GM12875 (cell line): Measurements from ENCODE around the gene NET1.

Experiments
- H3K4me3 ChIP-seq: one replicate; pipeline ENCODE4 v1.5.1; 2011; ENCODE audit warnings: low read depth, low read length, control low read depth
- CTCF ChIP-seq: IDR thresholded peaks from 2 replicates; pipeline ENCODE4 v1.5.1; 2011; ENCODE audit warnings: low read depth, mild to moderate bottlenecking, control low read depth, inconsistent platforms, low read length, moderate library complexity, borderline replicate concordance; ENCODE audit not compliant: insufficient read depth

NET1 gene

GRCh38 chr10:5449823-5450222, 37.5 kb downstream of the NET1 start:
- TF ChIP-seq CTCF: no peak
- no peak overlapping the region for H3K4me3 ChIP-seq

- TF ChIP-seq CTCF: no peak
- no peak overlapping the region for H3K4me3 ChIP-seq
Observed at GRCh38 chr10:5450605-5451384, 38.4 kb downstream of the NET1 start.

- no peak for TF ChIP-seq CTCF
- no peak overlapping the region for H3K4me3 ChIP-seq
Observed at GRCh38 chr10:5453749-5454489, 41.6 kb downstream of the NET1 start.

GRCh38 chr10:5456563-5456962, 44.2 kb downstream of the NET1 start:
- no peak overlapping the region for H3K4me3 ChIP-seq
- TF ChIP-seq CTCF: no peak

- H3K4me3 ChIP-seq: no peak overlapping the region
- TF ChIP-seq CTCF: no peak
Observed at GRCh38 chr10:5457741-5458140, 45.4 kb downstream of the NET1 start.

GRCh38 chr10:5458425-5458824, 46.1 kb downstream of the NET1 start:
- no peak for TF ChIP-seq CTCF
- H3K4me3 ChIP-seq: no peak overlapping the region
